ENCODE data around the gene RUNX1. TPM values are rescaled to one million over a fixed set of nuclear protein-coding genes. Genes with fewer than 3 reads are reported as not detected.
"Not testable (repeated sequence)": the region's sequence is repeated elsewhere in the genome, so short reads cannot be mapped to it uniquely, and the experiment has no call there.

The RUNX1 gene
- total RNA-seq, 1 experiment from 2014 or later, result 2.2 TPM

- DNase-seq, H3K4me3 ChIP-seq, H3K36me3 ChIP-seq: not testable (repeated sequence)
These were observed 55.6 kb downstream of the RUNX1 start for GRCh38 chr21:34993521-34993921.

GRCh38 chr21:34992736-34993398 lies 56.2 kb downstream of the RUNX1 start:
- H3K4me3 ChIP-seq, result no peak overlapping the region
- peak; percentile 98 for DNase-seq
- no peaks in the 10 kb centered on the region for H3K36me3 ChIP-seq
- H3K27me3 ChIP-seq, result no peaks in the 10 kb centered on the region
- H3K9me3 ChIP-seq, result no peaks in the 10 kb centered on the region

More at GRCh38 chr21:34993521-34993921, 55.6 kb downstream of the RUNX1 start:
- not testable (repeated sequence) for H3K9me3 ChIP-seq, H3K27me3 ChIP-seq

DNA sequence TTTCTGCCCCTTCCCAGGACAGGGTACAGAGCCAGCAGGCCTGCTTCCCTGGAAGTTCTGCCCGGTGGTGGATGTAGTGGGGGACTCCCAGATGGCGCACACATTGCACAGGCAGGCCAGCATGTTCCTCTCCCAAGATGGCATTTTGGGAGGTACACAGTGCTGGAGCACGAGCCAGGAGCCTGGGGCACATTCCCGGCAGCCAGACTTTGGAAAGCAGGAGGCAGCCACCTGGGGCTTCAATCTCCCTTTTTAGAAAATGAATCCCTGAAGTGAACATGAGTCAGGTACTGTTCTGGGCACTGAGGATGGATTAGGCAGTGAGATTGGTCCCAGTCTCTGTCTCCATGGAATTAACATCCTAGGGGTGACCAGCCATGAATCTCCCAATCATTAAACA lies 56.9 kb downstream of the RUNX1 start:
- DNase-seq, result peak; percentile 44
- Histone ChIP-seq H3K27me3 (no peaks in the 10 kb centered on the region), H3K36me3 (no peaks in the 10 kb centered on the region), H3K9me3 (no peaks in the 10 kb centered on the region), H3K4me3 (no peak overlapping the region)

DNA sequence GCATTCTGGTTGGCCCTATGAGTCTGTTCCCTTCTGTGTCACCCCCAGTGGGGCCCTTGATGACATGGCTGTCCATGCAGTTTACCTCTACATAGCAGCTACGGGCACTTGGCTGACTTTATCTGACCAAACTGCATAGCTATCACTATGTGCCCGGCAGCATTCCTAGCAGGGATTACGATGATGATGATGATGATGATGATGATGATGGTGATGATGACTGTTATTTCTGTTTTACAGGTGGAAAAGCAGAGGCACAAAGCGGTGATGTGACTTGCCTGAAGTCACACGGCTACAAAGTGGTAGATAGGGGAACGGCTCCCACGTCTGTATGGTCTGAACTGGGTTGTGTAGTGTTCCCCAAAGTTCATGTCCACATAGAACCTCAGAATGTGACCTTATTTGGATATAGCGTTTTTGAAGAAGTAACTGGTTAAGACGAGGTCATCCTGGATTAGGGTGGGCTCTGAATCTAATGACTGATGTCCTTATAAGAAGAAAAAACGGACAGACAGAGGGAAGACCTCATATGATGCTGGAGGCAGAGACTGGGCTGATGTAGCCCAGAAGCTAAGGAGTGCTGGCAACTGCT lies 57.6 kb downstream of the RUNX1 start:
- Histone ChIP-seq H3K27me3 (no peaks in the 10 kb centered on the region), H3K36me3 (no peaks in the 10 kb centered on the region), H3K9me3 (no peaks in the 10 kb centered on the region), H3K4me3 (no peak overlapping the region)
- no peak for DNase-seq

DNA sequence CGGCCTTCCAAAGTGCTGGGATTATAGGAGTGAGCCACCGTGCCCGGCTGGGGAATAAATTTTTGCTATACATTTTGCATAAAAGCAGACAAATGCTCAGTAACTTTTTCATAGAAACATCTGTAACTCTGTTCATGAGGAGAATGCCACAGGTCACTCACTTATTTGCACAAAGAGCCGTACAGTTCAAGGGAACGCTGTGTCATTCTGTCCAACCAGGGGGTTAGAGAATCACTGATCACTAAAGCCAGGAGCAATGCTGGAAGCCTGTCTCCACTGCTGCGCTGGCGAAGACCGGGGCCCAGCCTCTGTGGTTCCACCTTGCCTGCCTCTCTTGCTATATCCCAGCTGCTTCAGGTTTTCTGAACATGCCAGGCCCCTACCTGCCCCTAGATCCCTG lies 58.3 kb downstream of the RUNX1 start:
- no peak overlapping the region for H3K4me3 ChIP-seq
- H3K27me3 ChIP-seq, result no peaks in the 10 kb centered on the region
- no peak for DNase-seq
- H3K36me3 ChIP-seq, result no peaks in the 10 kb centered on the region
- H3K9me3 ChIP-seq, result no peaks in the 10 kb centered on the region

DNA sequence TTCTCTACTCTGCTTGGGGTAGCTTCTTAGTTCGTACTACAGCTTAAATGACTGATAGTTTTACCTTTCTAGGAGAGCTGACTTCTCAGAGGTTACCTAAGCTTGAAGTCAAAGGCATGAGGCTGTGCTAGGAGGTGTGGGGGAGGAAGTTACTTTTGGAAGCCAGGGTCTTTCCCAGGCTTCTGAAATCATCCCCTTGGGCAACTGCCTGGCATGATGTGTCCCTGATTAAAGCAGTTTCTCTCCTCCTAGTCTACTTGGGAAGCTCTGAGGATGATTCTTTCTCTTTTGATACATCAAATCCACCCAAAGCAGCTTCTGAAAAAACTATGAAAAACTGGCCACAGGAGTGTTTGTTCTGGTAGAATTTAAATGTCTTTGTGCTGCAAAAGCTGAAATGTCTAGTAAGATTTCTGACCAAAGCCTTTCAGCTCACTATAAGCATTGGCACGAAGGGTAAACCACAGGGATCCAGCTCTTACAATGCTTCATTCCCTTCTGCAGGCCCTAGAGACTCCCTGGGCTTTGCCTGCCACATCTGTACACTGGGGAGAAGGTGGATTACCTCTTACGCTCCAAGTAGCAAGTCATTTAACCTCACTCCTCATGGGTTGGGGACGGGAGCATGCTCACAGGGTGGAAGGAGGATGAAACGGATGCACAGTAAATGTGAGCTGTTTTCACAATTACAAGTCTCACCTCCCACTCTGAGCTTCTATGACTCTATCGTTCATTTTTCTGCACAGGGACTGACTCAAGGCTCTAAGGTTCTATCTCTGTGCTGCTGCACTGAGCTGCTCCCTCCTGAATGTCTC lies 59.6 kb downstream of the RUNX1 start:
- Histone ChIP-seq H3K9me3 (no peaks in the 10 kb centered on the region), H3K4me3 (no peak overlapping the region), H3K36me3 (no peaks in the 10 kb centered on the region; the same call in 1 of the 2 replicates), H3K27me3 (no peaks in the 10 kb centered on the region)
- no peak for DNase-seq

DNA sequence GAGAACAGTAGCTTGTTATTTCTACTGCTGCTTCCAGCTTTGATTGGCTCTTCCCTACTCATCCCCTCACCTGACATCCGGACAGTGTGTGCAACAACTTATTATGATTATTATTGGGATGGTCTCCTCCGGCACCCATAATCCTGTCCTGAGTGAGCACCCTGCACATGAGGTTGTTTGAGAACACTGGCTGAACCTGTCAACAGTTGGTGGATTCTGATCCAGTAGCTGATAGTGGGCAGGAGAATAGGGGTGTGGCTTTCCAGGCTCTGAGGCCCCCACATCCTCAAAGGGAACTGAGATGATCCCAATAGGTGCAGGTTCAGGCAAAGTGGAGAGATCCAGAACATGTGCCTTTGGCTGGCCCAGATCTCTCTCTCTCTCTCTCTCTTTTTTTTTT lies 60.5 kb downstream of the RUNX1 start:
- no peaks in the 10 kb centered on the region for H3K27me3 ChIP-seq

DNA sequence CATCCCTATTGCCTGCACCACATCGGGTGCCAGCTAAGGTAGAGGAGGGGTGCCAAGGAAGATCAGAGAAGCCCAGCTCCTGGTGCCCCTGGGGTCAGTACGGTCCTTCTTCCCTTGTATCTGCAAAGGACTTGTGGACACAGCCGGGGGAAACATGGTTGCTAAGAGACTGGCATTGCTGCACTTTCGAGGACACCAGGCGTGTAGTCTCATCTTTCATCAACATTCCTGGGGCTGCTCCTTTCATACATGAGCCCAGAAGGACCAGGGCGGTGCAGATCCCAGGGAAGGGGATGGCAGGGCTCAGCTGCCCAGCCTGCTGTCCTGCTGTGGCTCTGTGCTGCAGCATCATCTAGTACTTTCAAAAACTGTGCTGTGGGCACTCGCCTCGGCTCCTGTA lies 61.0 kb downstream of the RUNX1 start:
- Histone ChIP-seq H3K4me3 (no peak overlapping the region), H3K36me3 (no peaks in the 10 kb centered on the region; the same call in 1 of the 2 replicates), H3K9me3 (no peaks in the 10 kb centered on the region), H3K27me3 (no peaks in the 10 kb centered on the region)
- no peak for DNase-seq

More for the DNA sequence above, 60.5 kb downstream of the RUNX1 start:
- no peak for DNase-seq
- Histone ChIP-seq H3K4me3 (no peak overlapping the region), H3K9me3 (no peaks in the 10 kb centered on the region), H3K36me3 (no peaks in the 10 kb centered on the region; the same call in 1 of the 2 replicates)

- DNase-seq, result no peak
- no peak overlapping the region for H3K4me3 ChIP-seq
- no peaks in the 10 kb centered on the region for H3K9me3 ChIP-seq
- no peaks in the 10 kb centered on the region for H3K27me3 ChIP-seq
- no peaks in the 10 kb centered on the region; the same call in 1 of the 2 replicates for H3K36me3 ChIP-seq
These were observed 61.5 kb downstream of the RUNX1 start for GRCh38 chr21:34987501-34988072.

DNA sequence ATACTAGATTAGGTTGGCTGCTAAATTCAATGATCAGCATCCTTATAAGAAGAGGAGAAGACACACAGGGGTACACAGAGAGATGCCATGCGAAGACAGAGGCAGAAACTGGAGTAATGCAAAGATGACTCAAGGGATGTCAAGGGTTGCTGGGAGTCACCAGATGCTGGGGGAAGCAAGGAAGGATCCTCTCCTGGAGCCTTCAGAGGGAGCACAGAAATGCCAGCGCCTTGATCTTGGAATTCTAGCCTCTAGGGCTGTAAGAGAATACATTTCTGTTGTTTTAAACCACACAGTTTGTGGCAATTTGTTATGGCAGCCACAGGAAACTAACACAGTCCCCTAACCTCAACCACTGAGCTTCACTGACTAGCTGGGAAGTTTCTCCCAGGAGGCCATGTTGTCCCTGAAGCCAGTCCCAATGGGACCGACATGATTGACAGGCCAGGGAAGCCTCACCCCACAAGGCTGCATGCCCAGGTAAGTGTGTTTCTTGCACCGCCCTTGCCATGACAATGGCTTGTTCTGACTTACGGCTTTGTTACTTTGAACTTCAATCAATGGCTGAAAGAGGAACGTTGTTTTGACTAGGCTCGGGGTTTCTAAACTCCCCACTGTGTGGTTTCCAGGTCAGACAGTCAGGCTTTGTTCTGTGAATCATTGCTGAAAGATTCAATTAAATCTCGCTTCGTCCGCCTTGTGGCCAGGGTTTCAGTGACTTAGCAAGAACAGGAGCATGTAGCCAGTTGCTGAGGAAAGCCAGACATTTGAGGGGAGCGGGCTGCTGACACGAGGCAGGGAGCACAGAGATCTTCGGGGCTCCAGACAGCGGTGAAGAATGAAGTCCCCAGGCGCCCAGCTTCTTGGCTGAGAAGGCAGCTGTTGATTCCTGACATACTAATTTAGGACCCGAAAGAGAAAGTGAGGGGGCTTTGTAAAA lies 62.3 kb downstream of the RUNX1 start:
- Histone ChIP-seq H3K27me3 (no peaks in the 10 kb centered on the region), H3K9me3 (no peaks in the 10 kb centered on the region), H3K36me3 (no peaks in the 10 kb centered on the region; the same call in 1 of the 2 replicates), H3K4me3 (no peak overlapping the region)
- DNase-seq, result peak; percentile 66

DNA sequence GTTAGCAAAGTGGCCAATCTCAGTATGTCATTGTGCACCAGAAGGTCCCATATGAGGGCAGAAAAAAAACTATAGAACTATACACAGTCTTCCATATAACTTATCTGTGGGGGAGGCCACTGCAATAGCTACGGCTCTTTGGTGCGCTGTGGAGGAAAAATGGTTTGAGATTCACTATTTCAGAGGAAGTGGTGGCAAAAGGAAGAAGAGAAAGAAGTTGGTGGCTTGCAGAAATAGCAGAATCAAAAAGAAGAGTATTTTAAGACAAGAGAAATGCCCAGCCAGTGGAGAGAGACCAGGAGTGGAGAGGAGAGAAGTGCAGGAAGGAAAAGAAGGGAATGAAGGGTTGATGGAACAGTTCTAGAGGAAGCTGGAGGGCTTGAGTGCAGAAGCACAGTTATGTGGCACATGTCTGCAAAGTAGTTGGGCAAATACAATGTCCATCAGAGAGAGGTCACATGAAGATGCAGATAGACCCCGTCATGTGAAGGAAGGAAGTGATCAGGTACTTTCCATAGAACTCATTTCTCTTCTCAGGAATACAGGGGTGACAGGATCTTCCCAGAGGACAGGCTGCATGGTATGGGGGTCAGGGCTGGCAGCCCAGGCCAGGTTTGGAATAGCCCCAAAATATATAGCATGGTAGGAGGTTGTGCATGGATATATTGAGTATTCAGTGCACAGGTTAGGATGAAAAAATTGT lies 64.6 kb downstream of the RUNX1 start:
- H3K27me3 ChIP-seq, result no peaks in the 10 kb centered on the region
- H3K4me3 ChIP-seq, result no peak overlapping the region
- DNase-seq, result no peak
- no peaks in the 10 kb centered on the region; the same call in 1 of the 2 replicates for H3K36me3 ChIP-seq
- no peaks in the 10 kb centered on the region for H3K9me3 ChIP-seq

- no peak overlapping the region for H3K4me3 ChIP-seq
- peak; percentile 89 for DNase-seq
- no peaks in the 10 kb centered on the region for H3K27me3 ChIP-seq
- H3K9me3 ChIP-seq, result no peaks in the 10 kb centered on the region
- no peaks in the 10 kb centered on the region; the same call in 1 of the 2 replicates for H3K36me3 ChIP-seq
These were observed 65.4 kb downstream of the RUNX1 start for GRCh38 chr21:34983680-34984086.

DNA sequence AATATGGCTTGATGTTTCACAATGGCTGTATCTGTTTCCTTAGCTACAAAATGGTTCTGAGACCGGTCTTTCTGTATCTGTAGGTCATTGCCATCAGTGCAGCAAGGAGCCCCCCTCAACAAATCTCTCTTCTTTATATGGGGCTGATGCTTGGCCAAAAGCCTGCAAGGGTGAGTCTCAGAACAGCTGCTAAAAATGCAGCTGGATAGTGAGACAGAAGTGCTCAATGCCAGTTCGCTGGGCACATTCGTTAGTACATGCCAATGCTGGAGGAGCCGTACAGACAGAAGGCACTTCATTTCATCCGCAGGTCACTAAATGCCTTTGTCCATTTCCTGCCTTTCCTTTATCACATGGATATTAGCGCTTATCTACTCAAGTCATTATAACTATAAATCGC lies 67.3 kb downstream of the RUNX1 start:
- Histone ChIP-seq H3K36me3 (no peaks in the 10 kb centered on the region; the same call in 1 of the 2 replicates), H3K27me3 (no peaks in the 10 kb centered on the region), H3K4me3 (no peak overlapping the region), H3K9me3 (no peaks in the 10 kb centered on the region)
- no peak for DNase-seq

GRCh38 chr21:34980423-34981115 lies 68.5 kb downstream of the RUNX1 start:
- no peak overlapping the region for H3K4me3 ChIP-seq
- H3K36me3 ChIP-seq, result no peaks in the 10 kb centered on the region; the same call in 1 of the 2 replicates
- no peak for DNase-seq

GRCh38 chr21:34979383-34979782 lies 69.7 kb downstream of the RUNX1 start:
- H3K27me3 ChIP-seq, result no peaks in the 10 kb centered on the region
- no peak overlapping the region for H3K4me3 ChIP-seq
- H3K36me3 ChIP-seq, result no peaks in the 10 kb centered on the region
- no peaks in the 10 kb centered on the region for H3K9me3 ChIP-seq
- DNase-seq, result no peak

More at GRCh38 chr21:34980423-34981115, 68.5 kb downstream of the RUNX1 start:
- Histone ChIP-seq H3K27me3 (no peaks in the 10 kb centered on the region), H3K9me3 (no peaks in the 10 kb centered on the region)
